SK-N-SH (cell line): ENCODE results near the gene ADAMTS13.

Source experiments
- CTCF ChIP-seq: fragments of 200-600 bp; sonication (generic); IDR thresholded peaks from 2 replicates; pipeline ENCODE4 v1.6.1; 2017; ENCODE audit warnings: antibody characterized with exemption, mild to moderate bottlenecking, moderate library complexity
- EP300 ChIP-seq, 2 experiments: IDR thresholded peaks; 2 replicates each; pipeline versions ENCODE4 v1.4.0 to v1.6.1; 2012; ENCODE audit warnings: borderline replicate concordance in 1 of 2, low read depth in 1 of 2, low read length in 1 of 2
- EZH2phosphoT487 ChIP-seq: fragments of 200-600 bp; sonication (generic); IDR thresholded peaks from 2 replicates; pipeline ENCODE4 v1.6.1; 2017; ENCODE audit warnings: low read depth, mixed run types, mild to moderate bottlenecking, antibody characterized with exemption, moderate library complexity, borderline replicate concordance
- FOXM1 ChIP-seq: IDR thresholded peaks from 2 replicates; pipeline ENCODE4 v1.4.0; 2012; ENCODE audit warnings: low read depth, mild to moderate bottlenecking
- GABPA ChIP-seq: IDR thresholded peaks from 2 replicates; pipeline ENCODE4 v1.4.0; 2012; ENCODE audit warnings: low read depth, mild to moderate bottlenecking
- MAX ChIP-seq: IDR thresholded peaks from 2 replicates; pipeline ENCODE4 v1.4.0; 2012; ENCODE audit warnings: low read depth
- MXI1 ChIP-seq: IDR thresholded peaks from 2 replicates; pipeline ENCODE4 v1.6.1; 2012; ENCODE audit warnings: mild to moderate bottlenecking, low read depth, low read length, improper control_type of control experiment
- POLR2AphosphoS5 ChIP-seq: IDR thresholded peaks from 2 replicates; pipeline ENCODE4 v1.6.1; 2012; ENCODE audit warnings: low read depth, low read length
- RAD21 ChIP-seq: IDR thresholded peaks from 2 replicates; pipeline ENCODE4 v1.6.1; 2012; ENCODE audit warnings: mild to moderate bottlenecking, low read length
- REST ChIP-seq: IDR thresholded peaks from 2 replicates; pipeline ENCODE4 v1.6.1; 2012; ENCODE audit warnings: mild to moderate bottlenecking, low read depth, low read length, moderate library complexity
- SIN3A ChIP-seq: IDR thresholded peaks from 2 replicates; pipeline ENCODE4 v1.6.1; 2012; ENCODE audit warnings: low read depth, mild to moderate bottlenecking, low read length, moderate library complexity, borderline replicate concordance
- TAF1 ChIP-seq: IDR thresholded peaks from 2 replicates; pipeline ENCODE4 v1.6.1; 2012; ENCODE audit warnings: low read depth, mild to moderate bottlenecking, low read length, moderate library complexity, borderline replicate concordance
- TCF12 ChIP-seq: IDR thresholded peaks from 2 replicates; pipeline ENCODE4 v1.4.0; 2012
- YY1 ChIP-seq: IDR thresholded peaks from 2 replicates; pipeline ENCODE4 v1.4.0; 2012; ENCODE audit warnings: low read depth, mild to moderate bottlenecking

- TF ChIP-seq CTCF (no peak), TAF1 (no peak), YY1 (no peak), EP300 (IDR thresholded peaks at IDR 0.05; ENCODE audit: borderline replicate concordance in 1 of 2, low read depth in 1 of 2, low read length in 1 of 2) (no peak), POLR2AphosphoS5 (no peak), TCF12 (no peak), FOXM1 (no peak), REST (no peak), SIN3A (no peak), MXI1 (no peak), MAX (no peak), EZH2phosphoT487 (no peak), GABPA (no peak), RAD21 (no peak)
Observed at GRCh38 chr9:133384736-133385321, 37.3 kb upstream of the ADAMTS13 start.
